A204.1 (cell line): ENCODE results near the gene NUTM2B.
"Not testable (repeated sequence)": the region's sequence is repeated elsewhere in the genome, so short reads cannot be mapped to it uniquely, and the experiment has no call there.

Experiments
- FAIRE-seq: peaks from 2 replicates; lab custom pipeline; 2012; peaks lifted over from hg19 to GRCh38; lab: Jason Lieb, UNC

The NUTM2B gene, protein sequence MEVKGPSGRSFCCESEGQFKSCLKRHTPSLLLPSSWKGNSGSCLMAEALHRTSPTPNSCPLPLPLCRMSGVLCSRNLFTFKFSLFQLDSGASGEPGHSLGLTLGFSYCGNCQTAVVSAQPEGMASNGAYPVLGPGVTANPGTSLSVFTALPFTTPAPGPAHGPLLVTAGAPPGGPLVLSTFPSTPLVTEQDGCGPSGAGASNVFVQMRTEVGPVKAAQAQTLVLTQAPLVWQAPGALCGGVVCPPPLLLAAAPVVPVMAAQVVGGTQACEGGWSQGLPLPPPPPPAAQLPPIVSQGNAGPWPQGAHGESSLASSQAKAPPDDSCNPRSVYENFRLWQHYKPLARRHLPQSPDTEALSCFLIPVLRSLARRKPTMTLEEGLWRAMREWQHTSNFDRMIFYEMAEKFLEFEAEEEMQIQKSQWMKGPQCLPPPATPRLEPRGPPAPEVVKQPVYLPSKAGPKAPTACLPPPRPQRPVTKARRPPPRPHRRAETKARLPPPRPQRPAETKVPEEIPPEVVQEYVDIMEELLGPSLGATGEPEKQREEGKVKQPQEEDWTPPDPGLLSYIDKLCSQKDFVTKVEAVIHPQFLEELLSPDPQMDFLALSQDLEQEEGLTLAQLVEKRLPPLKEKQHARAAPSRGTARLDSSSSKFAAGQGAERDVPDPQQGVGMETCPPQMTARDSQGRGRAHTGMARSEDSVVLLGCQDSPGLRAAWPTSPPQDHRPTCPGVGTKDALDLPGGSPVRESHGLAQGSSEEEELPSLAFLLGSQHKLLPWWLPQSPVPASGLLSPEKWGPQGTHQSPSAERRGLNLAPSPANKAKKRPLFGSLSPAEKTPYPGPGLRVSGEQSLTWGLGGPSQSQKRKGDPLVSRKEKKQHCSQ

GRCh38 chr10:79702927-79703326, at the start of gene NUTM2B:
TSS of gene NUTM2B (plus strand) at chr10:79703227. CDS start at chr10:79703610, 383 bp downstream.
- FAIRE-seq: not testable (repeated sequence)

- not testable (repeated sequence) for FAIRE-seq
Observed at GRCh38 chr10:79663287-79663686, 39.7 kb upstream of the NUTM2B start.

DNA sequence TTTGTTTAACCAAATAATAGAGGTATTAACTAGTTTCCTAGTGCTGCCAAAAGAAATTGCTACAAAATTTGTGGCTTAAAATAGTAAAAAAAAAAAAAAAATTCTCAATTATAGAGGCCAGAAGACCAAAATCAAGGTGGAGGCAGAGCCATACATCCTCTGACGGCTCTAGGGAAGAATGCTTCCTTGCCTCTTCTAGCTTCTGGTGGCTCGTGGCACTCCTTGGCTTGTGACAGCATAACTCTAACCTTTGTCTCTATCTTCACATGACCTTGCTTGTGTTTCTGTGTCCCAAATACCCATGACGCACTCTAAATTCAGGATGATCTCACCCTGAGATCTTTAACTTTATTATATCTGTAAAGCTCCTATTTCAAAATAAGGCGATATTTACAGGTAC, 38.3 kb upstream of the NUTM2B start:
- not testable (repeated sequence) for FAIRE-seq

- not testable (repeated sequence) for FAIRE-seq
Observed at GRCh38 chr10:79669248-79669788, 33.7 kb upstream of the NUTM2B start.

- not testable (repeated sequence) for FAIRE-seq
Observed at GRCh38 chr10:79674878-79675277, 28.1 kb upstream of the NUTM2B start.

GRCh38 chr10:79683026-79683883, 19.8 kb upstream of the NUTM2B start:
- not testable (repeated sequence) for FAIRE-seq

DNA sequence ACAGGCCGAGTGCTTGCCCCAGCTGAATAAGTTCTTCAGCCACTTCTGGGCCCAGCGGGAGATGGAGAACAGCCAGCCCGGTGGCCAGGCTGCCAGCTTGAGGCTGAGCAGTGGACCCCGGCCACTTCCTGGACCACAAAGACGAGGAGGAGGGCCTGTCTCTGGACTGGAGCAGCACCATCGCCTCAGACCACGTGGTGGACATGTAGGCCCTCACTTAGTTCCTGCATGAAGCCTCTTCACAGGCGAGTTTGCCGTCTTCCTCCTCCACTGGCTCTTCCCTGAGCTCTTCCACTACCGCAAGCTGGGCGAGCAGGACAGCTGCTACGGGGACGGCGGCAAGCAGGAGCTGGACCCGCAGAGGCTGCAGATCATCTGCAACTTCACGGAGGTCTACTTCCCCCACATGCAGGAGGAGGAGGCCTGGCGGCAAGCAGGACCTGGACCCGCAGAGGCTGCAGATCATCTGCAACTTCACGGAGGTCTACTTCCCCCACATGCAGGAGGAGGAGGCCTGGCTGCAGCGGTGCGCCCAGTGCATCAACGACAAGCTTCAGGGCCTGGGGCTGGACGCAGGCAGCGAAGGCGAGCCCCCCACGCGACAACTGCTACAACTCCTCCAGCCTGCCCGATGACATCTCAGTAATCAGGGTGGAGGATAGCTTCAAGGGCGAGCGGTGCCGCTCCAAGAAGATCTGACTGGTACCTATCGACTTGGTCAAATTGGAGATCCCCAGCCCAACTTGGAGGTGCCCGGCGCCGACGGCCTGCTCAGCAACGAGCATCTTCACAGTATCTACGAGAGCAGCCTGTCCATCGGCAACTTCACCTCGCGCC, 18.9 kb upstream of the NUTM2B start:
- not testable (repeated sequence) for FAIRE-seq

GRCh38 chr10:79685044-79685685, 17.9 kb upstream of the NUTM2B start:
- not testable (repeated sequence) for FAIRE-seq

DNA sequence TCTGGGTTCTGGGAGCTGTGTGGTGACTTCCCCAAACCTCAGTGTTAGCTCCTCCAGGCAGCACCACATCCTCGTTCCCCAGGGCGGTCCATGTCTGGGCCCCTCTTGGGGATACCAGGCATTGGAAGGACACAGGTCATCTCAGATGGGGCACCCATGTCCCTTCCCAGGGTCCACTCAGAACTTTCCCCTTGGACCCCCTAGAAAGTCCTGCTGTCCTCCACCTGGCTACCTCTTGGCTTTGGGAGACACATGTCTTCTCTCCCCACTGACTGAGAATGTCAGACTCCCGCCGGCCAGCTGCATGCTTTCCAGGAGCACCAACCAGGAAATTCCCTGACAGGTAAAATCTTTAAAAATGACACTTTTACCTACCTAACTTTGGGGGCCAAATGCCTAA, 16.4 kb upstream of the NUTM2B start:
- FAIRE-seq: not testable (repeated sequence)

DNA sequence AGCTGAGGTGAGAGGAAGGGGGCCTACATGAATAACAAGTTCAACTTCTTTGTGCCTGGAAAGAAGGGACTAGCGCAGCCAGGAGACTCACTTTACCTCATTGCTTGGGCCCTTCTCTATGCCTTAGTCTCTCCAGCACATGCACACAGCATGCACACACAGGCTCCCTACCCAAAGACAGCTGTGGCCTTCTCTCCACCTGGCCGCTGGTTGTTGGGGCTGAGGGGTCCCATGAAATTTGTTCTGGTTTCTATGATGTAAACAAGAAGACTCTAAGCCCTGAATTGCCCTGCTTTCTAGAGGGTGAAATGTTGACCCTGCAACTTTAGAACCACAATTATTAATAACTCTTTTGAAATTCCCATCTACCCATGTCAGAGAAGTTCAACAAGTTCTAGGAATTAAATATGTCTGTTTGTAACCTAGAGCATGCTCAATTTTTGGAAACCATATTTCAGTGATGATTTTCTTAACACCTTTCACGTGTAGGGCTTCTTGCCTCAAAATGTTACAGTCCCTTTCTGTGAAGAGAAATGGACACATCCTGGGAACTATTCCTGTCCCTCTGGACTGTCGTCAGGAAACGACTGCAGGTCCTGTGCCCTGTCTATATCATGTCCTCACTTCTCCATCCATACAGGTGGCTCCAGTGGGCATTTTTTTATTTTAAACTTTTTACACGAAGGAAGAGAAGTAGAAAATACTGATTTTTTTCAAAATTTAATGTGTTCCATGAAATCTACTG, 15.4 kb upstream of the NUTM2B start:
- not testable (repeated sequence) for FAIRE-seq

DNA sequence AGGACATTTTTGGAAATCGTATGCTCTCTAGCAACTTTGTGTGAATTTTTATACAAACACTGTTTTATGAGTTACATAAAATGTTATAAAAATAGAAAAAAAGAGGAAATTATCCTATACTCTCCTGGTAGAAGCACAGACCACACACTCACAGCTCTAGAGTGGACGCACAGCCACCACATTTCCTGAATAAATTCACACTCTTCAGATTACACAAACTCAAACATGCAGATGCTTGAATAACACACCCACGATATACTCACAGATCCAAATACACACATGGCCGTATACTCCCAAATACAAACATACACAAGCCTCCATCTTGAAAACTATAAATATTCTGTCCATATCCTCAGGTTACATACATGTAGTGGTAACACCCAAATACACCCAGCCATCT, 14.2 kb upstream of the NUTM2B start:
- not testable (repeated sequence) for FAIRE-seq

DNA sequence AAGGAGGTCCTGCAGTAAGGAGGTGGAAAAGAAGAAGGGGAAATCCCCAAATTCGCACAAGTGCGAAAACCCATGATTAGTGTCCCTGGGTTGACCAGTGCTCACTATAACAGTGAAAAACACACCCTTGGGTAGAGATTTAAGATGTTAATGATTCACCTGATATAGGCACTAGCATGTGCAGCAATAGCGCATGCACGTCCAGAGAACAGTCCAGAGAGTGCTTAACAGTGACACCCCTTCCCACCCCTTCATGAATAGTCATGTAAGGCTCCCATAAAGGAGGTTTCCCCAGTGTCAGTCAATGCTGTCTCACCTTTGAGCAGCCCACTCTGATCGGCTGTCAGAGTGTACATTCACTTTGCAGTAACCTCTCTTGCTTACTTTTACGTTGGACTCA, 6.4 kb upstream of the NUTM2B start:
- FAIRE-seq: not testable (repeated sequence)

GRCh38 chr10:79697141-79697540, 5.9 kb upstream of the NUTM2B start:
- not testable (repeated sequence) for FAIRE-seq

DNA sequence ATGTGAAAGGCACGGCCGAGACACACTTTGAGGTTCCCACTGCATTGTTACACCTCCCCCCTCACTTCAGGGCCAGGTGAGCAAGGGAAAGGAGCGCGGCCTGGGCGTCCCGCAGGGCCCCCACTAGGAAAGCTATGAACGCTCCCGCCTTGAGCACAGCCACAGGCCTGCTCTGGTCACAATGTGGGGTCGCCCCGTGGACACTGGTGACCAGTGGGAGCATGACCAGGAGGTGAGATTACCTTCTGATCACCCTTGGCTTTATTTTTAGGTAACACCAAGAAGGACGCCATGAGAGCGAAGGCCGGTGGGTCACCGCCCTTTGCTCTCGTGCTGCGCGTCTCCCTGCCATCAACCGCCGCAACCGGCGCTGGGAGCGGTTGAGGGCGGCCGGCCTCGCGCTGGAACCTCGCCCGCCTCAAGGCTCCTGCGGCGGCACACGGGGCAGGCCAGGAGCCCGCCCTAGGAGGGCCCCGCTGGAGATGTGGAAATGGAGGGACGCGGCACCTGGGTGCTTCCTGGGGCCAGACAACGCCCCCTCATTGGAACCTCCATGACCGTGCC, 2.6 kb upstream of the NUTM2B start:
- not testable (repeated sequence) for FAIRE-seq

- FAIRE-seq: not testable (repeated sequence)
Observed at GRCh38 chr10:79707017-79707416, 4.0 kb downstream of the NUTM2B start.

DNA sequence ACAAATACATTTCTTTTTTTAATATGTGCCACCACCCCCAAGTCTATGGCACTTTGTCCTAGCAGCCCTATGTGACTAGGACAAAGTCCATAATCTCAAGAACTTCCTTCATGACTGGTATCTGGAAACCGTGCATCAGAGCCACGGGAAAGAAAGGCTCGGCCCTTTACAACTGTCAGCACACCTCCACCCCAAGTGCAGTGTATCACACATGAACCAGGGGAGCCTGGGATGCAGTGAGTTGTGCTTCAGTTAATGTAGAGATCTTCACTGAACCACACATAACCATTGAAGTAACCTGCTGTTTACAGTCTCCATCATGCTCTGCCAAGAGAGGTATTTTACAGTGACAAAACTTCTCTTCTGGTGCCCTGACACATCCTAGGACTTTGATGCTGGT, 11.9 kb downstream of the NUTM2B start:
- not testable (repeated sequence) for FAIRE-seq

- not testable (repeated sequence) for FAIRE-seq
Observed at GRCh38 chr10:79716917-79717579, 14.0 kb downstream of the NUTM2B start.

DNA sequence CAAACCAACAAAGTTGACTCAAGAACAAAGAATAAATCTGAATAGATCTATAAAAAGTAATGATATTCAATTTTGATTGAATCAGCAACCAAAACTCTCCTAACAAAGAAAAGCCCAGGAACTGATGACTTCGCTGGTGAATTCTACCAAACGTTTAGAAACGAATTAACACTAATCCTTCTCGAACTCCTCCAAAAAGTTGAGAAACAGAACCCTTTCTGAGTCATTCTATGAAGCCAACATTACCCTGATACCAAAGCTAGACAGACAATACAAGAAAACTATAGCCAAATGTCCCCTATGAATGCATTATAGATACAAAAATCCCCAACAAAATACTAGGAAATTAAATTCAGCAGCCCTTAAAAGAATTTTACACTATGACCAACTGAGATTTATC, 17.0 kb downstream of the NUTM2B start:
- not testable (repeated sequence) for FAIRE-seq

GRCh38 chr10:79726620-79727019, 23.6 kb downstream of the NUTM2B start:
- not testable (repeated sequence) for FAIRE-seq
